HUDEP-2 (cell line): Measurements from ENCODE around the gene NSMCE1.

Experiments used
- DNase-seq, 76 experiments: peaks; one replicate each; lab custom pipeline; 2025; ENCODE audit not compliant: unreplicated experiment in 76 of 76; lab: John Stamatoyannopoulos, UW

The NSMCE1 gene

DNA sequence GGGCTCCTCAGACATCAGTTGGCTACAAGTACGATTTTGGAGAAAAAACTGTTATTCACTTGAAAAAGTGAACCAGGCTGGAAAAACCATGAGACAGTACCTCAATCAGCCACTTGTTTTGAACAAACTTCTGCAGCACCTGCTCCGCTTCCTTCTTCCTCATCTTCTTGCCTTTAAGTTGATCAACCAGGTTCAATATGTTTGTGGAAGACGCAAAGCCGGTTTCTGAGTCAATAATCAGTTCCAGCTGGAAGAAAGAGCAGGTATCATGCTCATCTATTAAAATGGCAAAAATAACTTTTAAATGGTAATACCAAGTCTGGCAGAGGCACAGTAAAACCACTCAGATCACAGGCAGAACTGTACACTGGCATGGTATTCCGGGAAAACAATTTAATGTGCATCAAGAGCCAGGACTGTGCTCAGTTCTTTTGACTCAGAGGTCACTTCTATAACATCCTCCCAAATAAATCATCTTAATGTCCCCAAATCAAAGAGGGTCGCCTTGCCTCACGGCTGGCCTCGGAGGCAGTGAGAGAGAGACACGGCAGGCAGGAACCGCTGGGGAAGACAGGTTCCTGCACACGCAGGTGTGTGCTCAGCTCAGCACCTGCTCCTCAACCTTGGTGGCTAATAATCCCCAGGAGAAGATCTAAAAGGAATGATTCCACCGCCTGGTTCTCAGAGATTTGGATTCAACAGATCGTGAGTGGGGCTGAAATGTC lies 35.5 kb downstream of the NSMCE1 start:
- no peak for DNase-seq

- DNase-seq = peak in 8 of 76 experiments; percentile 3 to 25 (median 12)
Observed at GRCh38 chr16:27232061-27232900, 36.3 kb downstream of the NSMCE1 start.

GRCh38 chr16:27231692-27232060 lies 36.9 kb downstream of the NSMCE1 start:
- DNase-seq = no peak

DNA sequence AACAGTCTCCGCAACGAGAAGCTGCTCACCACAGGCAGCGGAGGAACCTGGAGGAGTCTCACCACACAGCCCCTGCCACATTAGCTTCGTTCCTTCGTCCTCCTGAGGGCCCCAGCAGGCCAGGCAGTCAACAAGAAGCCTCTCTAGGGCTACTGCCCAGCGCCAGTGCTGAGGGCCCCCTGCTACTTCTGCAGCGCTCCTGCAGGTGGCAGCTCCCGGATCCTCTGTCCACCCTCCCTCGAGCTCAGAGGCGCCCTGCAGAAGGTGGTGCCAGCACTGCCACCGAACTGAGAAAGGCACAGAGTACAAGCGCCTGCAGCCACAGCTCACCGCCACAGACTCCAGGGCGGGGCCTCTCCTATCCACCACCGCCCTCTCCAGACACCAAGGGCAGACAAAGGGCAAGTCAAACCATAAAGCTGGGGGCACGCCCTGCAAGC lies 38.0 kb downstream of the NSMCE1 start:
- peak in 74 of 76 experiments; percentile 26 to 92 (median 84) for DNase-seq

DNA sequence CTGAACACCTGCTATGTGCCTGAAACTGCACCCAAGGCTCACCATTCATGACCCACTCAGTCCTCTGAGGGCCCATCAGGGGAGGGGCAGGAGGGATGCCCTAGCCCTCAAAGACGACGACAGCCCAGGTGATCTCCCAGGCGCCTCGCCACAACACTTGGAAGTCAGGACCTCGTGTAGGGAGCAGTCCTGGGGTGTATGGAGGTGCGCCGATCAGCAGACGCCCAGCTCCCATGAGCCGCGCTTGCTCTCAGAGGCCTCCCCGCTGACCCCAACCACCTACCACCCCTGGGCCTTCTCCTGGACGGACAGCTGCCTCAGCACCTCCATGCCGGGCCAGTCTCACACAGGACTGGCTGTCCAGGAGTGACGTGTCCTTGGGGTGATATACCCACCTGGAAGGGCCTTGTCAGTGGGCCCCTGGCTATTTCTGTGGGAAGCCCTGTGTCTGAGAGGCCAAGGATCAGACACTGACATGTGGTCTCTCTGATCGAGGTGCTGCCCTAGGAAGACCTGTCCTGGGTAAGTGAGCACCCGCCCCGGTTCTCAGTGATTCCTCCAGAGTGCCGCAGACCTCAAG lies 38.6 kb downstream of the NSMCE1 start:
- no peak for DNase-seq

- DNase-seq = peak in 6 of 76 experiments; percentile 8 to 21 (median 12)
Observed at GRCh38 chr16:27228621-27229501, 39.7 kb downstream of the NSMCE1 start.

DNA sequence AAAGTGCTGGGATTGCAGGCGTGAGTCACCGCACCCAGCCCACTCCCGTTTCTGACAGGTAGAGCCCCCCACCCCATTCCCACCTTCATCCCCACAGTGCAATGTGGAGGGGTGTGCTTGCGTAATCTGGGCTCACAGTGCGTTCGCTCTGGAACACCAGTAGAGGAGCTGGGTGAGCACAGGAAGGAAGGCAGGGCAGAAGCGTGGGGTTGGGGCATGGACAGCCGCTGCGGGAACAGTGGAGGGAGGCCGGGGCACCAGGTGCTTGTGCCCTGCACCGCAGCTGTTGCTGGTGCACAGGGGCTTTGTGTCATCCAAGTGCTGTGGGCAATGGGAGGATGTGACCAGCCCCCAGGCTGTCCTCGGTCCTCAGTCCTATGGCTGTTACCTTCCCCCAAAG lies 40.5 kb downstream of the NSMCE1 start:
- no peak for DNase-seq

DNA sequence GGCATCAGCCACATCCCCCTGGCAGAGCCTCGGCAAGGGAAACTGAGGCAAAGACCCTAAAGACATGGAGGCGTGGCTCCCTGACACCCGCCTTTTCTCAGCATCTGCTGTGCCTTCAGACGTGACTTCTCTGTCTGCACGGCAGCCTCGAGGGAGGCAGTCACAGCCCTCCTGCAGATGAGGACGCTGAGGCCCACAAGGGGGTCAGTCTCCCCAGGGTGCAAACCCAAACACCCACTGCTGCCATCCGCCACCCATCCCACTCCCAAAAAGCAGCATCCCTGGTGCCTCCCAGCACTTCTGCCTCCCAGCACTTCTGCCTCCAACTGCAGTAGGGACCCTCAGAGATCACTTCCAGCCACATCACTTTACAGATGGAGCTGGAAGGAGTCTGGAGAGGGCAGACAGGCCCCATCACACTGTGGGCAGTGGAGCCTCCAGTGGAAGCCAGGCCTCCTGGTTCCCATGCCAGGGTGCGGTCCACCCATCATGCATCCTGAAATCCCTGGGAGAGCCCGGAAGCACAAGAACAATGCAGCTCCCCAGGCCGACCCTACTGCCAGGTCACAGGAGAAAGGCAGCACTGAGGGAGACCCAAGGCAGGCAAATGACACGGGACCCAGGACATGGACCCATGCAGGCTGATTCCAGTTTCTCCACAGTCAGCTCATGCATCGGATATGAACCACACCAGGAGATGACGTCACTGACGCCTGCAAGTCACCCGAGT lies 41.4 kb downstream of the NSMCE1 start:
- no peak for DNase-seq

DNA sequence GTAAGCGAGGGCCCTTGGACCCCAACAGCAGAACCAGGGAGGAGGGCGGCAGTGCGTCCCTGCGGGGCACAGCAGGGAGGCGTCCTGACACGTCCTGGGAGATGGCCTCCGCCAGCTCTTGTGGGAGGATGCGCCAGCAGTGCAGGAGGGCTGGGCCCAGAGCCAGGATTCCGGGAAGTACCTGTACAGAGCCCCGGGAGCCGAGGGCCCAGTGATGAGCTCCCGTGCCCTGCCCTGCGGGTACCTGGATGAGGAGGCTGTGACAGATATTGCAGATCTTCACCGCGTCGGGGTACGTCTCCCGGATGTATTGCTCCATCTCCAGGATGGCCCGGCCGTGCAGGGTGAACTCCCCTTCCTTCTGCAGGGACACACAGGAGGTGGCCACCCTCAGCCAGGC lies 42.1 kb downstream of the NSMCE1 start:
- no peak for DNase-seq

- no peak for DNase-seq
Observed at GRCh38 chr16:27225536-27226360, 42.8 kb downstream of the NSMCE1 start.

DNA sequence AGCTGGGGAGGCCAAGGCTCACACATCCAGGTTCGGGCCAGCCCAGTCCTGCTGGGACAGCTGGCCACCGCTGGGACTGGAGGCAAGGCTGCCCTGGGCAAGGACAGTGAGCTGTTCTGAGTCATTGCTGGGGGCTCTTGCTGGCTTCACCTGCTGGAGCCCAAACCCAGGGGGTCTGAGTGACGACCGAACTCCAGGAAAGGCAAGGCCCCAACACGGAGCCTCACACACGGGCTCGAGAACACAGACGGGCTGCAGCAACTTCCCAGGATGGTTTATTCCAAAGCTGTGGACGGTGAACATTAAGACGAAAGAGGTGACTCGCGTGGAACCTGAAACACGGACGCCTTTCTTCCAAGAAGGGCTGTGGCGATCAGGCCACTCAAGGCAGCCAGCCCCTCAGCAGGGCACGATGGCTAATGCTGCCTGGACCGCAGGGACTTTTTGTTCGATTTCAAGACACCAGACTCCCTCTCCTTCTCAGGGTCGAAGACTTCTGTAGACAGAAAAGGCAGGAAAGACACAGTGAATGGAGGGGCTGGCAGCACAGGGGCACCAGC lies 43.8 kb downstream of the NSMCE1 start:
- no peak for DNase-seq

GRCh38 chr16:27224271-27224737 lies 44.3 kb downstream of the NSMCE1 start:
- no peak for DNase-seq

DNA sequence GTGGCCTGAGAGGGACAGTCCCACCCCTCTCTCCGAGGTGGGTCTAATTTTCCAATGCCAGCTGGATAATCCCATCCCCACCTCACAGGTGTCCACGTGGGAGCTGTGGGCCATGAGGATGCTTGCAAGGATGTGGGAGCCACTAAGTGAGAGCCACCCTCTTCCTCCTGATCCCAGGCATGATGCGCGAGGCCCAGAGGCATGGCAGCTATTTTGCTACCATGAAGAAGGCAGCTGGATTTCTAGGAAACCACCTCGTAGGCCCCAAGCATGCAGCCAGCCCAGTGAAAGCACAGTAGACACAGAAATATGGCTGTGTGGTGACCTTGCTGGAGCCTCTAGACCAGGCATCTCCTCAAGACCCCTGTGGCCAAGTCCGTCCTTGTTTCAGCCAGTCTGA lies 44.9 kb downstream of the NSMCE1 start:
- no peak for DNase-seq

DNA sequence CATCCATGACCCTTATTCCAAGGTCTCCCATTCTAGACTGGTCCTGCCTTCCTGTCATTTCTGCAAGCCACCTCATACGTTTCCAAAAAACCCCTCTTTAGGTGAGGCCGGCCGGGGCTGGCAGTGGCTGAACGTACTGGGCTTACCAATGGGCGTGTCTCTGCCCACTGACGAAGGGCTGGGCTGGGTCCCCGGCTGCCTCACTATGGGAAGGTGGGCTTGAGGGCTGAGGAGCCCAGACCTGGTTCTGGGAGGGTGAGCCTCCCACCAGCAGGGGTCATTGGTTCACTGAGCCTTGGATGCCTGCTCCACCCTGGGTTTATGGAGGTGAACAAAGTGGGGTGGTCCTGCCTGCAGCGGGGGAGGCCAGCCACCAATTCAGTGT lies 45.4 kb downstream of the NSMCE1 start:
- no peak for DNase-seq

GRCh38 chr16:27222249-27223225 lies 46.0 kb downstream of the NSMCE1 start:
- DNase-seq = no peak

- DNase-seq = no peak
Observed at GRCh38 chr16:27221576-27222248, 46.9 kb downstream of the NSMCE1 start.

DNA sequence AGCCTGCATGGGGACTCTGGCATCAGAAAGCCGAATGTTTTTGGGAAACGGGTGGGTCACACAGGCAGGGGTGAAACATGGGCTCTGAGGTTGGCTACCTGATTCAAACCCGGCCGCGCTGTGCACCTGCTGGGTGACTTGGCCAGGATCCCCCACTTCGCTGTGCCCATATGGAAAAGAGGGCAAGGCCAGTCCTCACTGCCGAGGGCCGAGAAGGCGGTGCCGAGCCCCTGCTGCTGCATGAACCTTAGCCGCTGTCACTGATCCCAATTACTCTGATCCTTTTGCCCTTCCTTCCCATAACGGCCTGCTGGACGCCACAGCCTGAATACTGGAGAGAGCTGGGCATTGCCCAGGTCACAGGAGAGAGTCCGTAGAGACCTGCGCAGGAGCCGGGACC lies 47.6 kb downstream of the NSMCE1 start:
- DNase-seq = no peak
